Trophoblast cell (in vitro differentiated cells and primary cell): ENCODE results near the gene CCDC127.
A peak's percentile ranks its signal among the peaks of the same experiment; 100 is the strongest.
"Not testable (repeated sequence)": the region's sequence is repeated elsewhere in the genome, so short reads cannot be mapped to it uniquely, and the experiment has no call there.

Source experiments
- DNase-seq, 2 donors: peaks; one replicate each; pipeline ENCODE4 v3.0.0-alpha.2; 2016
- H2AFZ ChIP-seq: 2 replicates; pipeline ENCODE4 v1.6.1; 2013; ENCODE audit warnings: low read length, moderate library complexity, mild to moderate bottlenecking; ENCODE audit not compliant: insufficient read depth, poor library complexity
- H2AK5ac ChIP-seq: 2 replicates; pipeline ENCODE4 v1.6.1; 2013; ENCODE audit warnings: mild to moderate bottlenecking, low read length
- H2BK120ac ChIP-seq: 2 replicates; pipeline ENCODE4 v1.6.1; 2013; ENCODE audit warnings: low read length, mild to moderate bottlenecking, moderate library complexity; ENCODE audit not compliant: insufficient read depth, poor library complexity
- H2BK12ac ChIP-seq: 2 replicates; pipeline ENCODE4 v1.6.1; 2013; ENCODE audit warnings: mild to moderate bottlenecking, low read length, moderate library complexity
- H2BK5ac ChIP-seq: 2 replicates; pipeline ENCODE4 v1.6.1; 2013; ENCODE audit warnings: low read length, low read depth, moderate library complexity, mild to moderate bottlenecking; ENCODE audit not compliant: poor library complexity
- H3K14ac ChIP-seq: 2 replicates; pipeline ENCODE4 v1.6.1; 2013; ENCODE audit warnings: mild to moderate bottlenecking, low read length
- H3K18ac ChIP-seq: 2 replicates; pipeline ENCODE4 v1.6.1; 2013; ENCODE audit warnings: mild to moderate bottlenecking, low read length
- H3K23ac ChIP-seq: 2 replicates; pipeline ENCODE4 v1.6.1; 2013; ENCODE audit warnings: low read length
- H3K27ac ChIP-seq: 2 replicates; pipeline ENCODE4 v1.5.1; 2013; ENCODE audit warnings: low read depth, mild to moderate bottlenecking, inconsistent platforms, low read length, moderate library complexity
- H3K27me3 ChIP-seq: 2 replicates; pipeline ENCODE4 v1.6.1; 2013; ENCODE audit warnings: inconsistent platforms, mild to moderate bottlenecking, low read length, moderate library complexity; ENCODE audit not compliant: insufficient read depth
- H3K36me3 ChIP-seq, 2 experiments: 1 replicate in 1 of 2; 2 replicates in 1 of 2; pipeline ENCODE4 v1.6.1; 2013; ENCODE audit warnings: low read length in 2 of 2, mild to moderate bottlenecking in 2 of 2, moderate library complexity in 1 of 2; ENCODE audit not compliant: insufficient read depth in 2 of 2, control insufficient read depth in 1 of 2
- H3K4ac ChIP-seq: 2 replicates; pipeline ENCODE4 v1.6.1; 2013; ENCODE audit warnings: low read depth, mild to moderate bottlenecking, low read length, moderate library complexity
- H3K4me1 ChIP-seq, 2 experiments: 1 replicate in 1 of 2; 2 replicates in 1 of 2; pipeline ENCODE4 v1.6.1; 2013; ENCODE audit warnings: low read length in 2 of 2, mild to moderate bottlenecking in 2 of 2, moderate library complexity in 1 of 2; ENCODE audit not compliant: insufficient read depth in 2 of 2, control insufficient read depth in 1 of 2
- H3K4me2 ChIP-seq: 2 replicates; pipeline ENCODE4 v1.6.1; 2013; ENCODE audit warnings: inconsistent platforms, mild to moderate bottlenecking, low read length, moderate library complexity
- H3K4me3 ChIP-seq: 2 replicates; pipeline ENCODE4 v1.5.1; 2013; ENCODE audit warnings: mild to moderate bottlenecking, low read depth, low read length, inconsistent platforms
- H3K79me1 ChIP-seq: one replicate; pipeline ENCODE4 v1.6.1; 2013; ENCODE audit warnings: low read length
- H3K79me2 ChIP-seq: 2 replicates; pipeline ENCODE4 v1.6.1; 2013; ENCODE audit warnings: low read length, mild to moderate bottlenecking; ENCODE audit not compliant: control insufficient read depth, insufficient read depth, poor library complexity
- H3K9ac ChIP-seq: 2 replicates; pipeline ENCODE4 v1.6.1; 2013; ENCODE audit warnings: mild to moderate bottlenecking, low read length
- H3K9me3 ChIP-seq: 2 replicates; pipeline ENCODE4 v1.6.1; 2013; ENCODE audit warnings: low read depth, mild to moderate bottlenecking, control low read depth, inconsistent platforms, low read length; ENCODE audit not compliant: insufficient read depth
- H4K12ac ChIP-seq: 2 replicates; pipeline ENCODE4 v1.6.1; 2013; ENCODE audit warnings: low read depth, mild to moderate bottlenecking, low read length, moderate library complexity
- H4K8ac ChIP-seq: 2 replicates; pipeline ENCODE4 v1.6.1; 2013; ENCODE audit warnings: low read depth, mild to moderate bottlenecking, low read length, moderate library complexity
- H4K91ac ChIP-seq: one replicate; pipeline ENCODE4 v1.6.1; 2013; ENCODE audit warnings: low read depth, mild to moderate bottlenecking, low read length, moderate library complexity
- WGBS: extraction: QIAGEN DNeasy Blood & Tissue Kit; methylation state at CpG from one replicate; pipeline ENCODE4 v1.1.7; 2013; ENCODE audit warnings: missing lambda C conversion rate; ENCODE audit not compliant: insufficient read length, insufficient coverage; ENCODE audit errors: extremely low coverage; 5-methylcytosine and 5-hydroxymethylcytosine counted together

Gene CCDC127

DNA sequence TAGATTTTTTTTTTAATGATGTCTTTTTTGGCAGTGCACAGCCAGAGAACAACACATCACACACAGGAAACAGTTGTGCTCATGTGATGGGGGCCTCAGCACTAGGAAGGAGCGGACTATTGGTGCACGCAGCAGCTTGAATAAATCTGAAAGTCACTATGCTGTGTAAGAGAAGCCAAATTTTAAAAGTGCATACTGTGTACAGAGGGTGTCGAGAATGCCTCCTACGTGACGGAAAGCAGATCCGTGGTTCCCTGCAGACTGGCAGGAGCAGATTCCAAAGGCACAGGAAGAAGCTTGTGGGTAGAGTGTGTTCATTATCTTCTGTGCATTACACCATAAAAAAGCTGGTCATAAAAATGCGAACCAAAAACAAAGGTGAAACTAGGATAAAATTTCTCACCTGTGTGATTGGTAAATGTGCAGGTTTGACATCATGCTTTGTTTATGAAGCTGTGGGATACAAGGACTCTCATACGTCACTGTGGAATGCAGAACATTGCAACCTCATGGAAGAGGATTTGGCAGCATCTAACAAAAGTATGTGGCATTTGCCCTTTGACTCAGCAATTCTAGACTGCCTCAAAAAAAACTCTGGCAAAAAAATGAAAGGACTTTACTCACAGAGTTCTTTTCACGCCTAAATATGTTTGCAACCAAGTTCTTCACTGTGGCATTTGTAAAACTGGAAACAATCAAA lies 45.5 kb upstream of the CCDC127 start:
- not testable (repeated sequence) for H2AK5ac ChIP-seq, H2BK12ac ChIP-seq, H3K4ac ChIP-seq, H3K23ac ChIP-seq, H2BK120ac ChIP-seq, H4K91ac ChIP-seq, H3K14ac ChIP-seq, H3K4me1 ChIP-seq, H3K9ac ChIP-seq, H3K27me3 ChIP-seq, H3K79me2 ChIP-seq, H3K18ac ChIP-seq, H4K8ac ChIP-seq, H3K4me3 ChIP-seq, H3K79me1 ChIP-seq, H3K9me3 ChIP-seq, H2BK5ac ChIP-seq, H2AFZ ChIP-seq, H4K12ac ChIP-seq
- WGBS = no CpG with 5 or more reads among the region's 9 CpGs
- peak overlapping the region; percentile 51 for H3K4me2 ChIP-seq
- peak overlapping the region; percentile 80 for H3K27ac ChIP-seq
- peaks cover 10 to 13% of the 10 kb centered on the region in 2 experiments for H3K36me3 ChIP-seq
- DNase-seq = peak; percentile 91 to 99

DNA sequence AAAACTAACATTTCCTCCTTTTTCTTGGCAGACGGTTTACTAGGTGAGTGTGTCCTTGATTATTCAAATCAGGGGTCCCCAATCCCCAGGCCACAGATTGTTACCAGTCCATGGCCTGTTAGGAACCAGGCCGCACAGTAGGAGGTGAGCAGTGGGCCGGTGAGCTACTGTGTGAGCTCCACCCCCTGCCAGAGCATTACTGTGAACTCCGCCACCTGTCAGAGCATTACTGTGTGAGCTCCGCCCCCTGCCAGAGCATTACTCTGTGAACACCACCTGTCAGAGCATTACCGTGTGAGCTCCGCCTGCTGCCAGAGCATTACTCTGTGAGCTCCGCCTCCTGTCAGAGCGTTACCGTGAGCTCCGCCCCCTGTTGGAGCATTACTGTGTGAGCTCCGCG lies 39.2 kb upstream of the CCDC127 start:
- H3K36me3 ChIP-seq = peaks cover 40 to 43% of the 10 kb centered on the region in 2 experiments
- no peak overlapping the region for H2BK12ac ChIP-seq
- H3K79me2 ChIP-seq = no peaks in the 10 kb centered on the region

DNA sequence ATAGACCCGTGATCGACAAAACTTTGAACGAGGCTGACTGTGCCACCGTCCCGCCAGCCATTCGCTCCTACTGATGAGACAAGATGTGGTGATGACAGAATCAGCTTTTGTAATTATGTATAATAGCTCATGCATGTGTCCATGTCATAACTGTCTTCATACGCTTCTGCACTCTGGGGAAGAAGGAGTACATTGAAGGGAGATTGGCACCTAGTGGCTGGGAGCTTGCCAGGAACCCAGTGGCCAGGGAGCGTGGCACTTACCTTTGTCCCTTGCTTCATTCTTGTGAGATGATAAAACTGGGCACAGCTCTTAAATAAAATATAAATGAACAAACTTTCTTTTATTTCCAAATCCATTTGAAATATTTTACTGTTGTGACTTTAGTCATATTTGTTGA lies 38.4 kb upstream of the CCDC127 start:
- H3K9ac ChIP-seq, H3K4ac ChIP-seq, H3K27me3 ChIP-seq, H2AFZ ChIP-seq, H2BK5ac ChIP-seq, H3K4me2 ChIP-seq, H3K18ac ChIP-seq, H2BK120ac ChIP-seq, H2BK12ac ChIP-seq, H4K8ac ChIP-seq, H4K91ac ChIP-seq, H4K12ac ChIP-seq, H3K4me1 ChIP-seq, H3K79me2 ChIP-seq, H2AK5ac ChIP-seq, H3K27ac ChIP-seq, H3K4me3 ChIP-seq, H3K14ac ChIP-seq, H3K79me1 ChIP-seq, DNase-seq, H3K23ac ChIP-seq: not testable (repeated sequence)
- peaks cover 42 to 47% of the 10 kb centered on the region in 2 experiments for H3K36me3 ChIP-seq
- H3K9me3 ChIP-seq = peaks cover 11% of the 10 kb centered on the region
- no CpG with 5 or more reads among the region's 8 CpGs for WGBS

More for the DNA sequence above, 39.2 kb upstream of the CCDC127 start:
- no peak overlapping the region for H2BK5ac ChIP-seq
- no peak overlapping the region for H3K9ac ChIP-seq
- no peak overlapping the region for H4K12ac ChIP-seq
- no peak overlapping the region for H2AFZ ChIP-seq
- no peak overlapping the region for H3K4ac ChIP-seq
- peaks cover 11% of the 10 kb centered on the region for H3K9me3 ChIP-seq
- H3K4me2 ChIP-seq = no peak overlapping the region
- H4K91ac ChIP-seq = no peak overlapping the region
- H2AK5ac ChIP-seq = no peak overlapping the region
- H2BK120ac ChIP-seq = no peak overlapping the region
- H3K27ac ChIP-seq = no peak overlapping the region
- H3K14ac ChIP-seq = no peak overlapping the region
- H3K79me1 ChIP-seq = no peaks in the 10 kb centered on the region
- no peak overlapping the region for H4K8ac ChIP-seq
- H3K4me3 ChIP-seq = no peak overlapping the region
- no peak for DNase-seq
- no peaks in the 10 kb centered on the region for H3K27me3 ChIP-seq
- no peak overlapping the region for H3K23ac ChIP-seq
- H3K4me1 ChIP-seq = no peaks in the 10 kb centered on the region
- WGBS = no CpG with 5 or more reads among the region's 13 CpGs
- H3K18ac ChIP-seq = no peak overlapping the region

- H3K14ac ChIP-seq, H4K91ac ChIP-seq, H3K18ac ChIP-seq, H3K79me2 ChIP-seq, H3K9ac ChIP-seq, H3K23ac ChIP-seq, H2BK5ac ChIP-seq, H2AFZ ChIP-seq, H4K12ac ChIP-seq, H2BK120ac ChIP-seq, H3K4me1 ChIP-seq, DNase-seq, H4K8ac ChIP-seq, H3K4me3 ChIP-seq, H2BK12ac ChIP-seq, H3K4me2 ChIP-seq, H3K27ac ChIP-seq, H3K27me3 ChIP-seq, H3K4ac ChIP-seq, H2AK5ac ChIP-seq, H3K79me1 ChIP-seq: not testable (repeated sequence)
- H3K36me3 ChIP-seq = peaks cover 49 to 51% of the 10 kb centered on the region in 2 experiments
- H3K9me3 ChIP-seq = peaks cover 11% of the 10 kb centered on the region
- WGBS = no CpG with 5 or more reads among the region's 7 CpGs
Observed at GRCh38 chr5:255116-255515, 37.2 kb upstream of the CCDC127 start.
